Measurements from ENCODE around the gene IGF2. TPM values are rescaled to one million over a fixed set of nuclear protein-coding genes. Genes with fewer than 3 reads are reported as not detected.

The IGF2 gene
- total and polyA plus RNA-seq, 10 of the 15 experiments (the other 5 are each of a cell fraction or from before 2014, with no cell fraction given) = 0.41 TPM; not detected in 9

- ChIA-PET SMC1A (ENCODE audit: uncharacterized antibody, unreplicated experiment) (no interaction called here), CTCF (no interaction called here), RAD21 (ENCODE audit: unreplicated experiment) (no interaction called here), POLR2A (no interaction called here)
- DNase-seq (ENCODE audit: low read depth, low spot score) (no peak), FAIRE-seq (no peak), ATAC-seq (no peak)
- Histone ChIP-seq H3K27ac (ENCODE audit: control insufficient read depth, insufficient read depth) (no peak overlapping the region), H3K79me2 (ENCODE audit: control insufficient read depth, insufficient read depth, low read length) (no peaks in the 10 kb centered on the region), H3K4me3 (no peak overlapping the region), H4K20me1 (ENCODE audit: control insufficient read depth, insufficient read depth) (no peaks in the 10 kb centered on the region; the same call in 1 of the 2 replicates), H3K4me1 (ENCODE audit: control insufficient read depth, insufficient read depth, low read length) (no peaks in the 10 kb centered on the region), H3K9ac (ENCODE audit: control insufficient read depth, insufficient read depth, low read length) (no peak overlapping the region), H3K9me3 (replicated peaks; ENCODE audit: control insufficient read depth, insufficient read depth, low read length) (no peaks in the 10 kb centered on the region; the same call in 1 of the 3 replicates), H3K4me2 (ENCODE audit: control insufficient read depth, insufficient read depth) (no peak overlapping the region), H3K27me3 (replicated peaks in 1 of 2; ENCODE audit: control insufficient read depth in 2 of 2, insufficient read depth in 2 of 2, low read length in 1 of 2) (no peaks in the 10 kb centered on the region), H2AFZ (ENCODE audit: control insufficient read depth, low read depth, low read length) (no peak overlapping the region), H3K36me3 (ENCODE audit: control insufficient read depth in 2 of 2, insufficient read depth in 2 of 2, low read length in 1 of 2) (no peaks in the 10 kb centered on the region)
- no TSS peak for BruUV-seq (replicated peaks)
- TF ChIP-seq PRDM15 (CRISPR knock-in tag; IDR thresholded peaks at IDR 0.05) (no peak), ZSCAN29 (IDR thresholded peaks at IDR 0.05) (no peak), LARP7 (IDR thresholded peaks at IDR 0.05) (no peak), WRNIP1 (IDR thresholded peaks at IDR 0.05; ENCODE audit: borderline replicate concordance, low read depth, low read length) (no peak), KAT2A (conservative IDR thresholded peaks at IDR 0.05; ENCODE audit: control insufficient read depth, low read depth, low read length) (no peak), IRF5 (IDR thresholded peaks at IDR 0.05; ENCODE audit: borderline replicate concordance) (no peak), TAF1 (IDR thresholded peaks at IDR 0.05; ENCODE audit: borderline replicate concordance, low read depth, low read length) (no peak), ZZZ3 (IDR thresholded peaks at IDR 0.05; ENCODE audit: control insufficient read depth, insufficient read length, low read depth) (no peak), NFYA (IDR thresholded peaks at IDR 0.05; ENCODE audit: borderline replicate concordance, low read depth, low read length) (no peak), NR2F1 (conservative IDR thresholded peaks at IDR 0.05) (no peak), CEBPZ (IDR thresholded peaks at IDR 0.05; ENCODE audit: low read depth, low read length) (no peak), MTA3 (IDR thresholded peaks at IDR 0.05; ENCODE audit: borderline replicate concordance, low read length) (no peak), ETV6 (conservative IDR thresholded peaks at IDR 0.05 in 1 of 2, IDR thresholded peaks at IDR 0.05 in 1 of 2; ENCODE audit: borderline replicate concordance in 1 of 2, low read depth in 1 of 2) (no peak), CBFB (IDR thresholded peaks at IDR 0.05; ENCODE audit: low read depth) (no peak), CHD1 (IDR thresholded peaks at IDR 0.05; ENCODE audit: low read depth, low read length) (no peak), PAX5 (IDR thresholded peaks at IDR 0.05; ENCODE audit: borderline replicate concordance, low read depth, low read length) (no peak)
- in situ Hi-C loops (cut with MboI) = no loop called here
- intact Hi-C loops (cut with micrococcal nuclease; ENCODE audit: unreplicated experiment) = no loop called here
- WGBS (ENCODE audit: insufficient coverage, insufficient replicate concordance, low lambda C conversion rate, missing lambda C conversion rate) = 49% methylated on average over 20 of the region's 20 CpGs
These were observed 48.7 kb downstream of the IGF2 start for GRCh38 chr11:2090172-2091111.

Measured in GM12878 (cell line).